HEK293 (cell line): ENCODE measurements around the gene AATF.

ENCODE experiments used
- CTCF ChIA-PET: fragments of 350-600 bp; formaldehyde crosslinking; extraction: SDS; loops from one replicate; lab custom pipeline; 2021; ENCODE audit warnings: antibody characterized with exemption; lab: Yijun Ruan, JAX
- POLR2A ChIA-PET: fragments of 300-600 bp; formaldehyde crosslinking; extraction: SDS; loops from one replicate; lab custom pipeline; 2020; ENCODE audit warnings: antibody characterized with exemption, inconsistent platforms; lab: Yijun Ruan, JAX
- H3K27ac ChIP-seq: fragments of 200-500 bp; sonication (Bioruptor generic); 2 replicates; pipeline ENCODE4 v1.5.1; 2014; ENCODE audit warnings: low read depth, low read length, control low read depth, inconsistent platforms; ENCODE audit errors: extremely low read depth
- H3K36me3 ChIP-seq, 2 experiments: fragments of 200-500 bp in 1 of 2; sonication (Bioruptor generic) in 1 of 2; 1 replicate in 1 of 2; 2 replicates in 1 of 2; pipeline ENCODE4 v1.5.1; 2014 to 2017; ENCODE audit warnings: inconsistent platforms in 2 of 2, low read length in 2 of 2; ENCODE audit not compliant: control insufficient read depth in 2 of 2, insufficient read depth in 1 of 2
- H3K4me1 ChIP-seq: fragments of 200-500 bp; sonication (Bioruptor generic); 2 replicates; pipeline ENCODE4 v1.5.1; 2014; ENCODE audit warnings: mild to moderate bottlenecking, low read length, inconsistent platforms; ENCODE audit not compliant: control insufficient read depth, insufficient read depth
- H3K4me3 ChIP-seq: 2 replicates; pipeline ENCODE4 v1.5.1; 2011; ENCODE audit warnings: low read depth, mild to moderate bottlenecking, control low read depth, low read length, moderate library complexity
- H3K9me3 ChIP-seq: fragments of 200-500 bp; sonication (Bioruptor generic); 2 replicates; pipeline ENCODE4 v1.5.1; 2014; ENCODE audit warnings: low read depth, low read length, inconsistent platforms; ENCODE audit not compliant: control insufficient read depth, insufficient read depth
- BCL11B ChIP-seq: fragments of 450-650 bp; formaldehyde crosslinking; IDR thresholded peaks from 2 replicates; pipeline ENCODE4 v1.5.1; 2016; ENCODE audit warnings: low read depth, missing biosample characterization, missing genetic modification characterization
- GLIS1 ChIP-seq: fragments of 450-650 bp; formaldehyde crosslinking; IDR thresholded peaks from 2 replicates; pipeline ENCODE4 v1.5.1; 2016; ENCODE audit warnings: missing biosample characterization, missing genetic modification characterization
- SCRT1 ChIP-seq: fragments of 450-650 bp; formaldehyde crosslinking; IDR thresholded peaks from 2 replicates; pipeline ENCODE4 v1.5.1; 2016; ENCODE audit warnings: missing biosample characterization, missing genetic modification characterization, borderline replicate concordance
- WT1 ChIP-seq: fragments of 450-650 bp; formaldehyde crosslinking; IDR thresholded peaks from 2 replicates; pipeline ENCODE4 v1.5.1; 2016; ENCODE audit warnings: missing biosample characterization, missing genetic modification characterization
- ZFHX2 ChIP-seq: fragments of 450-650 bp; formaldehyde crosslinking; conservative IDR thresholded peaks from 2 replicates; pipeline ENCODE4 v1.5.1; 2016; ENCODE audit warnings: missing biosample characterization, missing genetic modification characterization
- ZIC2 ChIP-seq: fragments of 450-650 bp; formaldehyde crosslinking; IDR thresholded peaks from 2 replicates; pipeline ENCODE4 v1.5.1; 2016; ENCODE audit warnings: missing biosample characterization, missing genetic modification characterization
- ZNF140 ChIP-seq: fragments of 450-650 bp; formaldehyde crosslinking; IDR thresholded peaks from 2 replicates; pipeline ENCODE4 v1.5.1; 2016; ENCODE audit warnings: missing biosample characterization, missing genetic modification characterization
- ZNF146 ChIP-seq: fragments of 450-650 bp; formaldehyde crosslinking; IDR thresholded peaks from 2 replicates; pipeline ENCODE4 v1.5.1; 2016; ENCODE audit warnings: missing biosample characterization, missing genetic modification characterization
- ZNF157 ChIP-seq: fragments of 450-650 bp; formaldehyde crosslinking; IDR thresholded peaks from 2 replicates; pipeline ENCODE4 v1.5.1; 2016; ENCODE audit warnings: missing biosample characterization, missing genetic modification characterization
- ZNF23 ChIP-seq: fragments of 450-650 bp; formaldehyde crosslinking; IDR thresholded peaks from 2 replicates; pipeline ENCODE4 v1.5.1; 2016; ENCODE audit warnings: missing biosample characterization, missing genetic modification characterization, borderline replicate concordance
- ZNF341 ChIP-seq: fragments of 450-650 bp; formaldehyde crosslinking; IDR thresholded peaks from 2 replicates; pipeline ENCODE4; 2016; ENCODE audit warnings: low read depth, missing biosample characterization, missing genetic modification characterization
- ZNF37A ChIP-seq: fragments of 450-650 bp; IDR thresholded peaks from 2 replicates; pipeline ENCODE4 v1.5.1; 2018; ENCODE audit warnings: missing biosample characterization, missing genetic modification characterization
- ZNF514 ChIP-seq: fragments of 450-650 bp; formaldehyde crosslinking; IDR thresholded peaks from 2 replicates; pipeline ENCODE4 v1.5.1; 2016; ENCODE audit warnings: missing biosample characterization, missing genetic modification characterization
- ZNF521 ChIP-seq: fragments of 450-650 bp; formaldehyde crosslinking; IDR thresholded peaks from 2 replicates; pipeline ENCODE4 v1.5.1; 2017; ENCODE audit warnings: missing biosample characterization, mild to moderate bottlenecking, missing genetic modification characterization
- ZNF561 ChIP-seq: fragments of 450-650 bp; IDR thresholded peaks from 2 replicates; pipeline ENCODE4 v1.5.1; 2018; ENCODE audit warnings: missing biosample characterization, missing genetic modification characterization, borderline replicate concordance
- ZNF600 ChIP-seq: fragments of 450-650 bp; formaldehyde crosslinking; IDR thresholded peaks from 2 replicates; pipeline ENCODE4 v1.5.1; 2016; ENCODE audit warnings: missing biosample characterization, missing genetic modification characterization
- ZSCAN23 ChIP-seq: fragments of 450-650 bp; formaldehyde crosslinking; IDR thresholded peaks from 2 replicates; pipeline ENCODE4 v1.5.1; 2016; ENCODE audit warnings: missing biosample characterization, missing genetic modification characterization
- ZXDB ChIP-seq: fragments of 450-650 bp; formaldehyde crosslinking; IDR thresholded peaks from 2 replicates; pipeline ENCODE4 v1.5.1; 2016; ENCODE audit warnings: missing biosample characterization, missing genetic modification characterization
- TF ChIP-seq, protein P1 (sequence below): fragments of 450-650 bp; formaldehyde crosslinking; IDR thresholded peaks from 2 replicates; pipeline ENCODE4 v1.5.1; 2017; ENCODE audit warnings: missing biosample characterization, missing genetic modification characterization
- TF ChIP-seq, protein P2 (sequence below): fragments of 450-650 bp; formaldehyde crosslinking; IDR thresholded peaks from 2 replicates; pipeline ENCODE4 v1.5.1; 2017; ENCODE audit warnings: missing biosample characterization, missing genetic modification characterization
- TF ChIP-seq, protein P3 (sequence below): fragments of 450-650 bp; formaldehyde crosslinking; IDR thresholded peaks from 2 replicates; pipeline ENCODE4 v1.5.1; 2016; ENCODE audit warnings: missing biosample characterization, missing genetic modification characterization
- TF ChIP-seq, protein P4 (sequence below): fragments of 450-650 bp; formaldehyde crosslinking; IDR thresholded peaks from 2 replicates; pipeline ENCODE4 v1.5.1; 2016; ENCODE audit warnings: missing biosample characterization, missing genetic modification characterization

Gene AATF

DNA sequence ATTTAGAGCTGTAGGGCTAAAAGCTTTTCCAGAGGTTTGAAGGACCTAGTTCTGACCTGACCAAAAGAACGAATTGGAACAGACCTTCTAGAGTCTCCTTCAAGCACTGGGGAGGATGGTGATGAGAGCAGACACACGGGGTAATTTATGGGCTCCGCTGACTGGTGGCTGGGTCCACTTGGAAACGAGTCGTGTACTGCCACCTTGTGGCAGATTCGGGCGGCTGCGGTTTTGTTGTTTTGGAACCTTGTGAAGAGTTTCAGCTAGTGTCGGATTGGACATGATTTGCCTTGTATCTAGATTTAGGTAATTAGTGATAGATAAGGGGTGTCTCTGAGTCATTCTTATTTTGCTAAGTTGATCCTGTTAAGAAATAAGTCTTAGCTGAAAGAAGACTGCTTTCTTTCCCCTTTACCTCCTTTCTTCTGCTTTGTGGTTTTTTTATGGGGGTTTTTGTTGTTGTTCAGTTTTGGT, 98.9 kb downstream of the AATF start (continued):
- TF ChIP-seq, protein P1, sequence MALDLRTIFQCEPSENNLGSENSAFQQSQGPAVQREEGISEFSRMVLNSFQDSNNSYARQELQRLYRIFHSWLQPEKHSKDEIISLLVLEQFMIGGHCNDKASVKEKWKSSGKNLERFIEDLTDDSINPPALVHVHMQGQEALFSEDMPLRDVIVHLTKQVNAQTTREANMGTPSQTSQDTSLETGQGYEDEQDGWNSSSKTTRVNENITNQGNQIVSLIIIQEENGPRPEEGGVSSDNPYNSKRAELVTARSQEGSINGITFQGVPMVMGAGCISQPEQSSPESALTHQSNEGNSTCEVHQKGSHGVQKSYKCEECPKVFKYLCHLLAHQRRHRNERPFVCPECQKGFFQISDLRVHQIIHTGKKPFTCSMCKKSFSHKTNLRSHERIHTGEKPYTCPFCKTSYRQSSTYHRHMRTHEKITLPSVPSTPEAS (tag by site-specific recombination) = no peak
- TF ChIP-seq, protein P2, sequence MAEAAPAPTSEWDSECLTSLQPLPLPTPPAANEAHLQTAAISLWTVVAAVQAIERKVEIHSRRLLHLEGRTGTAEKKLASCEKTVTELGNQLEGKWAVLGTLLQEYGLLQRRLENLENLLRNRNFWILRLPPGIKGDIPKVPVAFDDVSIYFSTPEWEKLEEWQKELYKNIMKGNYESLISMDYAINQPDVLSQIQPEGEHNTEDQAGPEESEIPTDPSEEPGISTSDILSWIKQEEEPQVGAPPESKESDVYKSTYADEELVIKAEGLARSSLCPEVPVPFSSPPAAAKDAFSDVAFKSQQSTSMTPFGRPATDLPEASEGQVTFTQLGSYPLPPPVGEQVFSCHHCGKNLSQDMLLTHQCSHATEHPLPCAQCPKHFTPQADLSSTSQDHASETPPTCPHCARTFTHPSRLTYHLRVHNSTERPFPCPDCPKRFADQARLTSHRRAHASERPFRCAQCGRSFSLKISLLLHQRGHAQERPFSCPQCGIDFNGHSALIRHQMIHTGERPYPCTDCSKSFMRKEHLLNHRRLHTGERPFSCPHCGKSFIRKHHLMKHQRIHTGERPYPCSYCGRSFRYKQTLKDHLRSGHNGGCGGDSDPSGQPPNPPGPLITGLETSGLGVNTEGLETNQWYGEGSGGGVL (tag by site-specific recombination) = no peak
- TF ChIP-seq GLIS1 = peak; percentile 31; the same call in 1 of the 2 replicates
- TF ChIP-seq ZNF37A = no peak
- TF ChIP-seq BCL11B (tag by site-specific recombination) = no peak
- TF ChIP-seq ZNF521 (tag by site-specific recombination) = no peak
- no peak for TF ChIP-seq ZNF23 (tag by site-specific recombination)
- TF ChIP-seq ZNF600 (tag by site-specific recombination) = peak; percentile 61
- TF ChIP-seq ZXDB = no peak
- TF ChIP-seq ZNF341 (tag by site-specific recombination) = no peak
- no peak for TF ChIP-seq ZFHX2
- TF ChIP-seq, protein P3, sequence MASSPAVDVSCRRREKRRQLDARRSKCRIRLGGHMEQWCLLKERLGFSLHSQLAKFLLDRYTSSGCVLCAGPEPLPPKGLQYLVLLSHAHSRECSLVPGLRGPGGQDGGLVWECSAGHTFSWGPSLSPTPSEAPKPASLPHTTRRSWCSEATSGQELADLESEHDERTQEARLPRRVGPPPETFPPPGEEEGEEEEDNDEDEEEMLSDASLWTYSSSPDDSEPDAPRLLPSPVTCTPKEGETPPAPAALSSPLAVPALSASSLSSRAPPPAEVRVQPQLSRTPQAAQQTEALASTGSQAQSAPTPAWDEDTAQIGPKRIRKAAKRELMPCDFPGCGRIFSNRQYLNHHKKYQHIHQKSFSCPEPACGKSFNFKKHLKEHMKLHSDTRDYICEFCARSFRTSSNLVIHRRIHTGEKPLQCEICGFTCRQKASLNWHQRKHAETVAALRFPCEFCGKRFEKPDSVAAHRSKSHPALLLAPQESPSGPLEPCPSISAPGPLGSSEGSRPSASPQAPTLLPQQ (tag by site-specific recombination) = peak; percentile 92
- TF ChIP-seq ZNF140 (tag by site-specific recombination) = no peak
- TF ChIP-seq, protein P4, sequence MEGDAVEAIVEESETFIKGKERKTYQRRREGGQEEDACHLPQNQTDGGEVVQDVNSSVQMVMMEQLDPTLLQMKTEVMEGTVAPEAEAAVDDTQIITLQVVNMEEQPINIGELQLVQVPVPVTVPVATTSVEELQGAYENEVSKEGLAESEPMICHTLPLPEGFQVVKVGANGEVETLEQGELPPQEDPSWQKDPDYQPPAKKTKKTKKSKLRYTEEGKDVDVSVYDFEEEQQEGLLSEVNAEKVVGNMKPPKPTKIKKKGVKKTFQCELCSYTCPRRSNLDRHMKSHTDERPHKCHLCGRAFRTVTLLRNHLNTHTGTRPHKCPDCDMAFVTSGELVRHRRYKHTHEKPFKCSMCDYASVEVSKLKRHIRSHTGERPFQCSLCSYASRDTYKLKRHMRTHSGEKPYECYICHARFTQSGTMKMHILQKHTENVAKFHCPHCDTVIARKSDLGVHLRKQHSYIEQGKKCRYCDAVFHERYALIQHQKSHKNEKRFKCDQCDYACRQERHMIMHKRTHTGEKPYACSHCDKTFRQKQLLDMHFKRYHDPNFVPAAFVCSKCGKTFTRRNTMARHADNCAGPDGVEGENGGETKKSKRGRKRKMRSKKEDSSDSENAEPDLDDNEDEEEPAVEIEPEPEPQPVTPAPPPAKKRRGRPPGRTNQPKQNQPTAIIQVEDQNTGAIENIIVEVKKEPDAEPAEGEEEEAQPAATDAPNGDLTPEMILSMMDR (tag by site-specific recombination) = peak; percentile 78
- TF ChIP-seq ZIC2 (tag by site-specific recombination) = no peak
- TF ChIP-seq ZNF514 (tag by site-specific recombination) = no peak
- no peak for TF ChIP-seq ZNF146 (tag by site-specific recombination)
- TF ChIP-seq ZSCAN23 (tag by site-specific recombination) = no peak
- TF ChIP-seq WT1 (tag by site-specific recombination) = peak; percentile 84
- no peak for TF ChIP-seq ZNF157
- TF ChIP-seq, all 188 proteins: peak for 23

DNA sequence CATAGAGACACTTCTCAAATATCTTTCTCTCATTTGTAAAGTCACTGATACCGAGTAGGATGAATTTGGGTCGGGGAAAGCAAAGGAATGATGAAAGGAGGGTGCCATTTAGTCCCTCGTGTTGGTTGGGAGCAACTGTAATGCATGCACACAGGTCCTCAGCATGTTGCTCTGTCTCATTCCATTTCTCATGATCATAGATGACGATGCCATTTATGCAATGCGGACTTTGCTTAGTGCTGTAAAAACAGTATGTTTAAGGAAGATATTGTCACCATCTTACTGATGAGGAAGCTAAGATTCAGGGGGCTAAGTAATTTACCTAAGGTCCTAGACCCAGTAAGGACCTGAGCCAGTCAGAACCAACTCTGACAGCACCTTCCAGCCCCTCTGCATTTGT, 100.1 kb downstream of the AATF start:
- TF ChIP-seq ZNF561 (tag by site-specific recombination) (no peak), SCRT1 (tag by site-specific recombination) (0 out of 2 replicates have a peak, but pooled peaks have one; percentile 12)
- POLR2A ChIA-PET = interaction anchor here (2.7 kb wide), 1 partner anchor 112 kb away, joined by 16 read pairs; the partner anchor contains the start of gene LHX1
- no peak overlapping the region for H3K27ac ChIP-seq
- no peak overlapping the region for H3K4me3 ChIP-seq
- peaks cover 15% of the 10 kb centered on the region; the same call in 1 of the 2 replicates for H3K4me1 ChIP-seq
- CTCF ChIA-PET = interaction anchor here (0.6 to 5.2 kb wide), 22 partner anchors 7 to 446 kb away, joined by 3 to 84 read pairs (median 6); partner anchors contain the start of genes AATF and MRM1
- no peaks in the 10 kb centered on the region for H3K9me3 ChIP-seq
- H3K36me3 ChIP-seq = peaks cover 0 to 36% of the 10 kb centered on the region in 2 experiments; a peak in 2 of 3 replicates
